ENCODE data around the gene OPCML. TPM values are rescaled to one million over a fixed set of nuclear protein-coding genes. Genes with fewer than 3 reads are reported as not detected.

OPCML gene
- total RNA-seq, 1 donor from 2014 or later: 1.7 TPM

DNA sequence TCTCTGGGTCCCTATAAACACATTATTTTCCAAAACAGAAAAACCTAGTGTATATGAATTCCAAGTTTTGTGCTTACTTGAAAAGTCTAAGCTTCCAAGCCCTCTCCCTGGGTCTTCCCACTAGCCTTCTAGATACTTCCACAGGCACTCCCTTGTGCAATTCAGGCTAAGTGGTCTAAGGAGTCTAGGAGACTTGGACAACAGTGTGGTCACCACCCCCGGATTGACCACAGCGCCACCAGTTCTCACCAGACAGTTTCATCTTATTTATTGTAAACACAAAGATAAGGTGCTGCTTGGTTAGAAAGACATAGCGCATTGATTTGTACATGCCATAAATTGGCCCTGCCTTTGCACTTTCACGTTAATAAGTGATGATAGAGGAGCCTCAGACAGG, 623.9 kb downstream of the OPCML start:
- no peaks in the 10 kb centered on the region for H3K9me3 Mint-ChIP-seq (ENCODE audit: low read depth)
- H3K4me1 Mint-ChIP-seq (ENCODE audit: low read depth): peaks cover 4% of the 10 kb centered on the region
- no peak overlapping the region for H3K4me3 Mint-ChIP-seq (ENCODE audit: low read depth)
- H3K27ac Mint-ChIP-seq: no peak overlapping the region
- H3K36me3 Mint-ChIP-seq (ENCODE audit: insufficient read depth): no peaks in the 10 kb centered on the region
- DNase-seq (ENCODE audit: low spot score, unreplicated experiment): no peak
- peaks cover 25% of the 10 kb centered on the region for H3K27me3 Mint-ChIP-seq
- TF ChIP-seq CTCF (IDR thresholded peaks at IDR 0.05; ENCODE audit: unreplicated experiment): no peak

DNA sequence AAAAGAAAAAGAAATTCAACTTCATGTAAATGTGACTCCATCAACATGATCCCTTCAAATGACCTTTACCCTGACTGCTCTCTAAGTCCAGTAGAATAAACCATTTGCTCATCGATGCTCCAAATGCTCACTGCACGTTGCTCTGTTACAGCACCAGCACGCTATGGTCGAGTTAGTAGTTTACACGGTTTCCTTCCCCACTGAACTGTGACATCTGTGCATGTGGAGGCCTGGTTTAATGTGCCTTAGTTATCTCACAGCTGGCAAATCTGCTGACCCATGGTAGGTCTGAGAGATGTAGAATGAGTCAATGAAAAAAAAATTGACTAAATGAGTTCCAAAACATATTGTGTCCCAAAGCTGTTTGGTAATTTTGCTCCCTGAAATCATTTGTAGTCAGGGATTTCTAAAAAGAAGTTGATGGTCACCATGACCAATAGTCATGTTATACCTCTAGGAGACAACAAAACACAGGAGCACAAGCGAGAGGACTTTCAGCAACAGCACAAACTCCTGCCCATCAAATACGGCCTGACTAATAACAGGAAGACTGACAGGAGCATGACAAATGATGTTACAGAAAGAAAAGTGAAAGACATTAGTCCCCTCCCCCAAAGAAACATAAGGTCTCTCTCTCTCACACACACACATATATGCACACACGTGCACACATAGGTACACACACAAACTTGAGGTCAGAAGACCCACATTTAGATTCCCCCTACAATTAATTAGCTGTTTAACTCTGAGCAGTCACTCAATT, 624.5 kb downstream of the OPCML start:
- H3K27me3 Mint-ChIP-seq: peaks cover 25% of the 10 kb centered on the region
- no peak for TF ChIP-seq CTCF (IDR thresholded peaks at IDR 0.05; ENCODE audit: unreplicated experiment)
- H3K9me3 Mint-ChIP-seq (ENCODE audit: low read depth): no peaks in the 10 kb centered on the region
- H3K36me3 Mint-ChIP-seq (ENCODE audit: insufficient read depth): no peaks in the 10 kb centered on the region
- H3K4me3 Mint-ChIP-seq (ENCODE audit: low read depth): no peak overlapping the region
- H3K27ac Mint-ChIP-seq: no peak overlapping the region
- H3K4me1 Mint-ChIP-seq (ENCODE audit: low read depth): peaks cover 4% of the 10 kb centered on the region
- DNase-seq (ENCODE audit: low spot score, unreplicated experiment): no peak

DNA sequence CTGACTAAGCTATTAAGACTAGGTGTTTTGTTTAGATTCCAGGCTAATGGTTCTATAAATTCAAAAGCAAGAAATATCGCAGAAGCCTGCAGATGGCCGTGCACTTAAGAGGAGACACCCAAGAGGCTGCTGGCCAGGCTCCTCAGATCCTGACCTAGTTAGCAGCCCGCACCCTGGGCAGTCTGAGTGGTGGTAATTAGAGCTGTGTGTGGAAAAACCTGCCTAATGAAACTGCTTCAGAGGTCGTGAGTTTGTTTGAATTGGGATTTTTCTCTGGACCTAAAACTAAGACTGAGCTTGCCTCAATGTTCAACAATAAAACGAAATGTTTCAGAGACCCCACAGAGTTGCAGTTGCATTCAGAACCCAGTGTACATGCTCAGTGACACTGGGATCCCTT, 627.7 kb downstream of the OPCML start:
- TF ChIP-seq CTCF (IDR thresholded peaks at IDR 0.05; ENCODE audit: unreplicated experiment): no peak

DNA sequence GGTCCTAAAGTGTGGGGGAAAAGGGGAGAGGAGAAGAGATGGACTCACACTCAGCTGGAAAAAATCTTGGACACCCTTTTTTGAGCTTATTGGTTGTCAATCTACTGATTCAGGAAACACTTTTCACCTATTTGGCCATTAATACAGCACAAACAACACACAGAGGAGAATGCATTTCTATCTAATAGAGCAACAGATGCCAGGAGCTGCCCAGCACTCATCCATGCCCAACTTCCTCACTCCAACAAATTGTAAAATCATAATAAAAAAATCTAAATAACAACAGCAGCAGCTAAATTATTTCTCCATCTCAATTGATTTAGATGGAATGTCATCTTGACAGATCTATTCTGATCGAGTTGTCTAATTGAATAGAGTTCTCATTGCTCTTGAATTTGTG, 628.2 kb downstream of the OPCML start:
- H3K27ac Mint-ChIP-seq: no peak overlapping the region
- H3K4me3 Mint-ChIP-seq (ENCODE audit: low read depth): no peak overlapping the region
- DNase-seq (ENCODE audit: low spot score, unreplicated experiment): no peak
- H3K27me3 Mint-ChIP-seq: peaks cover 20% of the 10 kb centered on the region
- no peaks in the 10 kb centered on the region for H3K9me3 Mint-ChIP-seq (ENCODE audit: low read depth)
- peaks cover 9% of the 10 kb centered on the region for H3K4me1 Mint-ChIP-seq (ENCODE audit: low read depth)
- no peak for TF ChIP-seq CTCF (IDR thresholded peaks at IDR 0.05; ENCODE audit: unreplicated experiment)
- no peaks in the 10 kb centered on the region for H3K36me3 Mint-ChIP-seq (ENCODE audit: insufficient read depth)

More for the DNA sequence above, 627.7 kb downstream of the OPCML start:
- Mint-ChIP-seq H3K4me1 (ENCODE audit: low read depth) (peaks cover 7% of the 10 kb centered on the region), H3K27me3 (peaks cover 20% of the 10 kb centered on the region), H3K9me3 (ENCODE audit: low read depth) (no peaks in the 10 kb centered on the region), H3K36me3 (ENCODE audit: insufficient read depth) (no peaks in the 10 kb centered on the region), H3K4me3 (ENCODE audit: low read depth) (no peak overlapping the region), H3K27ac (no peak overlapping the region)
- no peak for DNase-seq (ENCODE audit: low spot score, unreplicated experiment)

DNA sequence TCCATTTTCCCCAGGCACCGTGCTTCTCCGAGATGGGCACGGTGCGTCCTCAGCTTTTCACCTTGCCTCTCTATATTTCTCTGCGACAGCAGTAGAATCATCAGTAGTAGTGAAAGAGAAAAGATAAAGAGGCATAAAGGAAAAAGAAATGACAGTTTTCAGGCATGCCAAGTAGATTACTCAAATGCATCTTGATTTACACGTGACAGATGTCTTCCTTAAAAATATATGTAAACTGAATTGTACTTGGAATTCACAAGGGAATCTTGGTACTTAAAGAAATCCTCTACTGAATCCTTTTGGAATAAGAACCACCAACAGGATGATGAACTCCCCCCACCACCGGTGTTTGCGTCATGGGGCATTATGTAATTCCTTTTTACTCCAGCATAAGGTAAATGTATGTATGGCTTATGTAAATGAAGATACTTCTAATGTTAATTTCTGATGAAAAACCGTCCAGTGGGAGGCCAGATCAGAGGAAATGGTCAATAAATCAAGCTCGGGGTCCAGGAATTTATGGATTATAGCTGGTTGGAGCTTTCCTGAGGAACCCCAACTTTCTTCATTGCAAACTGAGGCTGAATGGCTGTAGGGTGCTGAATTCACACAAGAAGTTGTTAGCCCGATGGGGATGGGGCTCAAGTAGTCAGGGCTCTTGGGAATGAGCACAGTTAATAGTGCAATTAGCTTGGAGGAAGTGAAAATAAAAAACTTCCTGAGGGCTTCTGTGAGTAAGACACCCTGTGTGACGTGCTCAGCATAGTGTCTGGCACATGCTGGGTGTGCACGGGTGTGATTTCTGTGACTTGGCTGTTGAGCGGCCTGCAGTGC, 630.4 kb downstream of the OPCML start:
- Mint-ChIP-seq H3K36me3 (ENCODE audit: insufficient read depth) (no peaks in the 10 kb centered on the region), H3K27ac (no peak overlapping the region), H3K4me3 (ENCODE audit: low read depth) (no peak overlapping the region), H3K9me3 (ENCODE audit: low read depth) (no peaks in the 10 kb centered on the region), H3K27me3 (peaks cover 13% of the 10 kb centered on the region), H3K4me1 (ENCODE audit: low read depth) (peaks cover 9% of the 10 kb centered on the region)
- no peak for TF ChIP-seq CTCF (IDR thresholded peaks at IDR 0.05; ENCODE audit: unreplicated experiment)
- no peak for DNase-seq (ENCODE audit: low spot score, unreplicated experiment)
